B cell (primary cell): ENCODE data around the gene PCP4. TPM values are rescaled to one million over a fixed set of nuclear protein-coding genes. Genes with fewer than 3 reads are reported as not detected.

ENCODE experiments used
- ATAC-seq: fragments of 200-7000 bp; cut with Tn5 transposase; one replicate; pipeline ENCODE4 v1.10.0; 2021; ENCODE audit warnings: low read depth, mild to moderate bottlenecking, moderate number of reproducible peaks, moderate library complexity
- CTCF ChIA-PET: fragments of 350-600 bp; sonication (Branson Sonifier 250); formaldehyde crosslinking; loops from one replicate; lab custom pipeline; 2021; ENCODE audit warnings: antibody characterized with exemption, inconsistent platforms; lab: Charles Lee
- POLR2A ChIA-PET: fragments of 350-600 bp; sonication (Branson Sonifier 250); formaldehyde crosslinking; loops from one replicate; lab custom pipeline; 2021; ENCODE audit warnings: antibody characterized with exemption; lab: Charles Lee
- DNase-seq: peaks from one replicate; pipeline ENCODE4 v3.0.0; 2013
- H2AFZ ChIP-seq: 2 replicates; pipeline ENCODE4 v1.6.1; 2012; ENCODE audit warnings: mild to moderate bottlenecking, low read depth, low read length; ENCODE audit not compliant: insufficient read depth, poor library complexity, severe bottlenecking
- H3K27ac ChIP-seq, 2 donors: 1 replicate in 1 of 2; 2 replicates in 1 of 2; pipeline ENCODE4 v1.5.1; 2012 to 2013; ENCODE audit warnings: low read length in 2 of 2, mild to moderate bottlenecking in 2 of 2, moderate library complexity in 1 of 2
- H3K27me3 ChIP-seq, 4 experiments: fragments of 200-600 bp in 1 of 4; sonication (generic) in 1 of 4; replicated peaks in 1 of 4; 1 replicate in 2 of 4; 2 replicates in 2 of 4; pipeline versions ENCODE4 v1.6.1 to v1.7.0; 2013 to 2016; ENCODE audit warnings: low read length in 3 of 4, mild to moderate bottlenecking in 2 of 4, mixed read lengths in 1 of 4, moderate library complexity in 1 of 4; ENCODE audit not compliant: insufficient read depth in 4 of 4, control insufficient read depth in 3 of 4; ENCODE audit errors: control extremely low read depth in 1 of 4
- H3K36me3 ChIP-seq, 2 experiments: replicated peaks in 1 of 2; 1 replicate in 1 of 2; 2 replicates in 1 of 2; pipeline versions ENCODE4 v1.6.1 to v1.7.1; 2013; ENCODE audit warnings: low read length in 1 of 2; ENCODE audit not compliant: insufficient read depth in 2 of 2, control insufficient read depth in 1 of 2; ENCODE audit errors: control extremely low read depth in 1 of 2, extremely low read depth in 1 of 2
- H3K4me1 ChIP-seq, 2 donors: fragments of 200-600 bp in 1 of 2; sonication (generic) in 1 of 2; 1 replicate in 1 of 2; 2 replicates in 1 of 2; pipeline versions ENCODE4 v1.5.1 to v1.6.1; 2013 to 2017; ENCODE audit warnings: low read length in 2 of 2; ENCODE audit not compliant: control insufficient read depth in 2 of 2, insufficient read depth in 2 of 2
- H3K4me2 ChIP-seq: replicated peaks from 2 replicates; pipeline ENCODE3; 2012; ENCODE audit warnings: mild to moderate bottlenecking, low read depth, low read length; ENCODE audit not compliant: poor library complexity, severe bottlenecking
- H3K4me3 ChIP-seq, 5 experiments: fragments of 200-600 bp in 1 of 5; sonication (generic) in 1 of 5; 1 replicate in 3 of 5; 2 replicates in 2 of 5; pipeline versions ENCODE4 v1.5.1 to v1.7.0; 2011 to 2016; ENCODE audit warnings: low read length in 4 of 5, mild to moderate bottlenecking in 4 of 5, low read depth in 2 of 5, control low read depth in 1 of 5, moderate library complexity in 1 of 5; ENCODE audit not compliant: insufficient read depth in 1 of 5; ENCODE audit errors: control extremely low read depth in 1 of 5, extremely low read depth in 1 of 5
- H3K79me2 ChIP-seq: fragments of 200-600 bp; sonication (generic); one replicate; pipeline ENCODE4 v1.6.0; 2016; ENCODE audit warnings: low read length; ENCODE audit not compliant: control insufficient read depth, insufficient read depth
- H3K9ac ChIP-seq: fragments of 200-600 bp; sonication (generic); 2 replicates; pipeline ENCODE4 v1.6.1; 2017; ENCODE audit warnings: mild to moderate bottlenecking, low read length, moderate library complexity
- H3K9me3 ChIP-seq, 3 donors: one replicate each; pipeline versions ENCODE4 v1.6.1 to v1.7.1; 2013; ENCODE audit warnings: low read length in 2 of 3; ENCODE audit not compliant: control insufficient read depth in 2 of 3, insufficient read depth in 1 of 3; ENCODE audit errors: control extremely low read depth in 1 of 3
- H4K20me1 ChIP-seq: 2 replicates; pipeline ENCODE4 v1.6.0; 2012; ENCODE audit warnings: mild to moderate bottlenecking, low read length; ENCODE audit not compliant: insufficient read depth, control insufficient read depth, poor library complexity, severe bottlenecking
- H3K27ac Mint-ChIP-seq: one replicate; pipeline ENCODE4 v1.8.0; 2021; ENCODE audit warnings: mixed read lengths
- H3K27me3 Mint-ChIP-seq: one replicate; pipeline ENCODE4 v1.8.0; 2021; ENCODE audit warnings: mixed read lengths
- H3K4me1 Mint-ChIP-seq: one replicate; pipeline ENCODE4 v1.8.0; 2021; ENCODE audit warnings: mixed read lengths
- H3K4me3 Mint-ChIP-seq: one replicate; pipeline ENCODE4 v1.8.0; 2021; ENCODE audit warnings: mixed read lengths
- H3K9me3 Mint-ChIP-seq: one replicate; pipeline ENCODE4 v1.8.0; 2022; ENCODE audit warnings: mixed read lengths; ENCODE audit not compliant: insufficient read depth
- EZH2 ChIP-seq: IDR thresholded peaks from 2 replicates; pipeline ENCODE4 v1.6.1; 2012; ENCODE audit warnings: borderline replicate concordance, low read depth, mild to moderate bottlenecking, moderate library complexity, low read length; ENCODE audit not compliant: insufficient read depth, poor library complexity, severe bottlenecking
- WGBS: methylation state at CpG from one replicate; pipeline ENCODE4 v1.1.5; 2013; ENCODE audit warnings: missing lambda C conversion rate; ENCODE audit not compliant: insufficient coverage; 5-methylcytosine and 5-hydroxymethylcytosine counted together
- intact Hi-C: fragments of 100-400 bp; cut with micrococcal nuclease; formaldehyde crosslinking; loops from one replicate; pipeline ENCODE4 v1.10.0; 2022
- polyA plus RNA-seq: library from polyadenylated mRNA; depleted of rRNA; stranded (reverse); fragments of >200 nt; gene quantifications from 2 replicates; pipeline ENCODE4 v1.2.3, GENCODE V29; 2012
- total RNA-seq, 2 donors: library from RNA; stranded (reverse); fragments of 120-200 nt in 1 of 2; gene quantifications; 1 replicate in 1 of 2; 2 replicates in 1 of 2; pipeline versions ENCODE4 v1.2.3 to v1.2.4, GENCODE V29; 2013 to 2022
- TF ChIP-seq, protein P1 (sequence below): fragments of 200-600 bp; IDR thresholded peaks from one replicate; pipeline ENCODE4 v1.8.0; 2022; ENCODE audit warnings: antibody characterized with exemption, mild to moderate bottlenecking

Gene PCP4
- total and polyA plus RNA-seq, 2 donors (not counting 1 experiment from before 2014, with no cell fraction given) = not detected

DNA sequence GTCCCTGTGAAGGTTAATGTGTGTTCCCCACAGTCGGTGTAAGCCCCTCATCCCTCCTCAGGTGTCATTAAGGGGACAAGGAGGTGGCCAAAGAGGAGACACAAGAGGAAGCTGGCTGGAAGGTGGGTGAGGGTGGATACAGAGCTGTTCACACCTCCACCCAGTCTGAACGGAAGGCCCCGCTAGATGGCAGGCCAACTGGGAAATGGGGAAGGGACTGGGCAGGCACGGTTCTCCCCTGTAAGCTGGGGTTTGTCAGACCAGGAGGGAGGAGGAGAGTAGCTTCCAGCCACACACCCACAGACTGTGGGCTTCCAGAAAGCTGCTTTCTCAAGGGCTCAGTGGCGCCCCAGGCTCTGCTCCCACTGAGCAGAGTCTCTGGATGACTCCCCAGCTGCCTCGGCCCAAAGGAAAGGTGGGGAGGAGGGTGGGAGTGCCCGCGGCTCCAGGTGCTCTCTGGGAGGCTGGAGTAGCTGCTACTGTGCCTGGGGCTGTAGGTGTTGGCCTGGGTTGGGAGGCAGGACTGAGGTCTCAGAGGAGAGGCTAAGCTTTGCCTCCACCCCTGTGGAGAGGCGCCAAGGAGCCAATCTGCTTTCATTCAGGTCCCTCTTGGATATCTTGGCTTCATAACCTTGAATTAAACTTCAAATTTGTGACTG lies 41.2 kb downstream of the PCP4 start:
- CTCF ChIA-PET = no interaction called here
- peaks cover 0 to 5% (median 0%) of the 10 kb centered on the region in 3 donors for H3K9me3 ChIP-seq
- no peak for TF ChIP-seq EZH2

DNA sequence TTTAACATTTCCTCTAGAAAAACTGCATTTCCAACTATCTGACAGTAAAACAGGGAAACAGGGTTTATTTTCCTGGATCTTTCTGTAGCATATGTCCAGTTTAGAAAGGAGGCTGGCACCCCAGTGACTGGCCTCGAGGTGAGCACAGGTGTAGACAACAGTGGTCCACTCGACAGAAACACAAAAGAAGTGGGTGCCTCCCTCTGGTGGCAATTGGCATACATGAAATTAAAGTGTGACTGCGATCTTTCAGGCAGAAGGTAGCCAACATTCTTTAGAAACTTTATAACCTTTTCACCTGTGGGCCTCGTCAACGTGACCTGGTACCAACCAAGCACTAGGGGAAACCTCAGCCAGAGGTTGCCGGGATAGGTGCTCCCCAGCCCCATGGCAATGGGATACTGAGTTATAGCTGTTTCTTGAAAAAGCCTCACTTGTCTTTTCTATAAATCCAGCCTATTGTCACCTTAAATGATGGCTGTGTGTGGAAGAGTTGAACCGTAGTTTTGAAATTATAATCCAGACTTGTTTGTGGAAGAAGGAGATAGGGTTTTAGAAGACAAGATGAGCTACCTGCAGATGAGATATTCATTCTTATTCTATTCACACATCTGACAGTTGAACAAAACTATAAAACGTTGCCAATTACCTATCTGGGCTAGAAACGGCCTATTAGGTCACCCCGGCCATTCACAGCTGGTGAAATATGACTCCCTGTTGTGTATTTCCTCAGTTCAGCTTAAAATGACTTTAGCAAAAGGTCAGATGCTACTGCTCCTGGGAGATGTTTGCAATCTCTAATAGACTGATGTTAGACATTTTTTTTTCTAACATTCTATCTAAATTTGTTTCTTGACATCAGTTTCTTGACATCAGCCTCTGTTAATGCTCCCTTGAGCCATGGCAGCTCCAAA lies 44.3 kb downstream of the PCP4 start:
- no peak for TF ChIP-seq EZH2
- TF ChIP-seq, protein P1, sequence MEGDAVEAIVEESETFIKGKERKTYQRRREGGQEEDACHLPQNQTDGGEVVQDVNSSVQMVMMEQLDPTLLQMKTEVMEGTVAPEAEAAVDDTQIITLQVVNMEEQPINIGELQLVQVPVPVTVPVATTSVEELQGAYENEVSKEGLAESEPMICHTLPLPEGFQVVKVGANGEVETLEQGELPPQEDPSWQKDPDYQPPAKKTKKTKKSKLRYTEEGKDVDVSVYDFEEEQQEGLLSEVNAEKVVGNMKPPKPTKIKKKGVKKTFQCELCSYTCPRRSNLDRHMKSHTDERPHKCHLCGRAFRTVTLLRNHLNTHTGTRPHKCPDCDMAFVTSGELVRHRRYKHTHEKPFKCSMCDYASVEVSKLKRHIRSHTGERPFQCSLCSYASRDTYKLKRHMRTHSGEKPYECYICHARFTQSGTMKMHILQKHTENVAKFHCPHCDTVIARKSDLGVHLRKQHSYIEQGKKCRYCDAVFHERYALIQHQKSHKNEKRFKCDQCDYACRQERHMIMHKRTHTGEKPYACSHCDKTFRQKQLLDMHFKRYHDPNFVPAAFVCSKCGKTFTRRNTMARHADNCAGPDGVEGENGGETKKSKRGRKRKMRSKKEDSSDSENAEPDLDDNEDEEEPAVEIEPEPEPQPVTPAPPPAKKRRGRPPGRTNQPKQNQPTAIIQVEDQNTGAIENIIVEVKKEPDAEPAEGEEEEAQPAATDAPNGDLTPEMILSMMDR = no peak
- no peaks in the 10 kb centered on the region for H3K79me2 ChIP-seq
- H3K4me2 ChIP-seq = no peak overlapping the region
- DNase-seq = peak; percentile 5
- no peaks in the 10 kb centered on the region for H3K36me3 ChIP-seq
- ATAC-seq = no peak
- H3K4me1 ChIP-seq = peaks cover 0 to 14% of the 10 kb centered on the region in 2 donors
- Mint-ChIP-seq H3K27ac (no peak overlapping the region), H3K27me3 (no peaks in the 10 kb centered on the region), H3K4me1 (no peaks in the 10 kb centered on the region), H3K9me3 (peaks cover 3% of the 10 kb centered on the region), H3K4me3 (no peak overlapping the region)
- no peaks in the 10 kb centered on the region for H3K27me3 ChIP-seq
- WGBS = 57% methylated on average over 6 of the region's 10 CpGs
- H3K4me3 ChIP-seq = no peak overlapping the region
- no peak overlapping the region for H3K9ac ChIP-seq
- CTCF ChIA-PET = no interaction called here
- H3K27ac ChIP-seq = no peak overlapping the region
- no peak overlapping the region for H2AFZ ChIP-seq
- H3K9me3 ChIP-seq = peaks cover 0 to 5% (median 0%) of the 10 kb centered on the region in 3 donors
- POLR2A ChIA-PET = no interaction called here
- intact Hi-C loops = no loop called here
- H4K20me1 ChIP-seq = no peaks in the 10 kb centered on the region

More for the DNA sequence above, 41.2 kb downstream of the PCP4 start:
- H4K20me1 ChIP-seq = no peaks in the 10 kb centered on the region
- H3K27ac ChIP-seq = no peak overlapping the region
- no peaks in the 10 kb centered on the region for H3K27me3 ChIP-seq
- H2AFZ ChIP-seq = no peak overlapping the region
- ATAC-seq = no peak
- no peaks in the 10 kb centered on the region for H3K9me3 Mint-ChIP-seq
- H3K27ac Mint-ChIP-seq = no peak overlapping the region
- no peaks in the 10 kb centered on the region for H3K36me3 ChIP-seq
- 72% methylated on average over 6 of the region's 9 CpGs for WGBS
- H3K9ac ChIP-seq = no peak overlapping the region
- H3K4me1 Mint-ChIP-seq = no peaks in the 10 kb centered on the region
- peaks cover 0 to 14% of the 10 kb centered on the region in 2 donors for H3K4me1 ChIP-seq
- DNase-seq = no peak
- POLR2A ChIA-PET = no interaction called here
- H3K79me2 ChIP-seq = no peaks in the 10 kb centered on the region
- intact Hi-C loops = no loop called here
- H3K4me3 Mint-ChIP-seq = no peak overlapping the region
- H3K4me3 ChIP-seq = no peak overlapping the region
- H3K27me3 Mint-ChIP-seq = no peaks in the 10 kb centered on the region
- H3K4me2 ChIP-seq = no peak overlapping the region
